OCI-LY3 (cell line): ENCODE data around the gene PRR36.

Experiments used
- CTCF ChIP-seq: fragments of 200-600, 300-600 bp; sonication (generic); IDR thresholded peaks from 2 replicates; pipeline ENCODE4 v1.5.1; 2014; ENCODE audit warnings: antibody characterized with exemption, low read length, low read depth
- EZH2phosphoT487 ChIP-seq: fragments of 200-600 bp; shearing (Covaris generic); IDR thresholded peaks from 2 replicates; pipeline ENCODE4 v1.6.1; 2018; ENCODE audit warnings: antibody characterized with exemption, mixed run types, low read depth

DNA sequence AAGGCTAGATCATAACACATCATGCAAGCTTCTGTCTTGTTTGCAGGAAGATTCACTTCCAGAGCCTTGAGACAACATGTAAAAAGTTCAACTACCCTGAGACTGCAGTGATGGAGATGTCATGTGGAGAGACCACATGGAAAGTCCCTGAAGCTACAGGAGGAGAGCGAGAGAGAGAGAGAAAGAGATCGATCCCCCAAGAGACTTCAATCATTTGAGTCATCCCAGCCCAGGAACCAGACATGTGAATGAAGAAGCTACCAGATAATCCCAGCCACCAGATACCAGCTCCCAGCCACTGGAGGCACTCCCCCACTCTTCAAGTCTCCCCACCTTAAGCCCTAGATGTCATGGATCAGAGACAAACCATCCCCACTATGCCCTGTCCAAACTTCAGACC is 54.9 kb downstream of the PRR36 start:
- TF ChIP-seq CTCF (no peak), EZH2phosphoT487 (no peak)
